H54 (cell line): ENCODE measurements around the gene ELOF1.
A peak's percentile ranks its signal among the peaks of the same experiment; 100 is the strongest.

ENCODE experiments used
- DNase-seq: peaks from one replicate; pipeline ENCODE4 v3.0.0; 2011; ENCODE audit warnings: low spot score, mixed read lengths; ENCODE audit not compliant: insufficient read length
- FAIRE-seq: peaks from 3 replicates; lab custom pipeline; 2011; peaks lifted over from hg19 to GRCh38; lab: Jason Lieb, UNC
- POLR2A ChIP-seq: IDR thresholded peaks from 2 replicates; pipeline ENCODE4 v1.6.1; 2011; ENCODE audit warnings: low read depth, mild to moderate bottlenecking, low read length

Gene ELOF1

DNA sequence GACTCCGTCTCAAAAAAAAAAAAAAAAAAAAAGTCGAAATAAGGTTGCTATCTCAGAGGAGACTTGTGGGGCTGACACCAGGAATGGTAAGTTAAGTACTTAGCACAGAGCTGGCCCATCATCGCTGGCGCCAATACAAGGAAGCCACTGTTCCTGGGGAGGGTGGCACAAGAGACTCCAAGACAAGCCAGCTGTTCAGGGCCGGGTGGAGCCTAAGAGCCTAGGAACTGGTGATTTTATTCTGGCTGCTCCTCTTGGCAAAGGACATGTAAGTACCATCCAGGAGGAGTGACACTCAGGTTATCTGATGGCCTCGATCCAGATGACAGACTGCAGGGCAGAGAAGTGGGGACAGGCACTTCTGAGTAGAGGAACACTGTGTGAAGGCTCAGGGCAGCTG, 3.8 kb downstream of the ELOF1 start:
- no peak for FAIRE-seq
- TF ChIP-seq POLR2A: no peak
- DNase-seq: no peak

DNA sequence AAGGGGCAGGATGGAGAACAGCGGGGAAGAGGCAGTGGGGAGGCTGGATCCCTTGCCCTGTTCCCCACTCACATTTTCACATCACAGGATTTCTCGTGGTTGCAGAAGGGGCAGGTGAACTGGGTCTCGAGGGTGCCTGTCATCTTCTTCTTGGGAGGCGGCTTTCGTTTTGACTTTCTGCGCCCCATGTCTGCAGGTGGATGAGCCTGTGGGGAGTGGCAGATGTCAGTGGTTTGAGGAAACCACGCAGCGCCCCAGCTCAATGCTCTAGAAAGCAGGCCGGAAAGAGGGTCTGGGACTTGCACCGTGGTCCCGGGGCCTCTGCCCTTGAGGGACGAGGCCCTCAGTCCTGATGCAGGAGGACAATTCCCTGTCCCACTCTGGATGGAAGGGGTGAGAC, 4.9 kb downstream of the ELOF1 start:
- TF ChIP-seq POLR2A: no peak
- FAIRE-seq: no peak
- no peak for DNase-seq

DNA sequence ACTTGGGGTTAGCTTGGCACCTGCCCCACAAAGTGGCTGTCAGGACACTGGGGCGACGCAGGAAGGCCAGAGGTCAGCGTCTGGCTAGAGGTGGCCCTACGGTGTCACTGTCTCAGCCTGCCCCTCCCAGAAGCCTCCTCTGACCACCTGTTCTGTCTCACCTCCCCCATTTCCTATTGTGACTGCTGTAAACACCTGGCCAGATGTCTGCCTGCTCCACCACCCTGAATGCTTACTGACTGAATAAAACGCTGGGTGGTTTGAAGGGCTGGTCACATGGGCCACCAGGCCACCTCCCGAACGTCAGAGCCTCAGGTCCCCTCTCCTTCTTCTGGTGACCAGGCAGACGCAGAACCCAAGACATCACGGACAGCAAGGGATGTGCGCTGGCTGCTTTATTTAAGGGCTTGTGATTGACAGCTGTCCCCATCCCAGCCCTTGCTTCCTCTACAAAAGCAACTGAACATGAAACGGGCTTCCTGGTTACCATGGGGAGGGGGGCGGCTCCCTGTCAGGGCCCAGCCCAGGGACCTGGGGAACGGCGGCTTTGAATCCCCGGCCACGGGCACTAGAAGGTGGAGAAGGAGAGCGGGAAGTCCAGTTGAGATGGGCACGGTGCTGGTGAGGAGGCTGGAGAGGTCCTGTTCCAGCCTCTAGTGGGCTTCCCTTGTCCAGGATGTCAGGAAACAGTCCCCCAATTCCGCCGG, 6.2 kb downstream of the ELOF1 start:
- FAIRE-seq (no peak), DNase-seq (no peak)
- TF ChIP-seq POLR2A: no peak

DNA sequence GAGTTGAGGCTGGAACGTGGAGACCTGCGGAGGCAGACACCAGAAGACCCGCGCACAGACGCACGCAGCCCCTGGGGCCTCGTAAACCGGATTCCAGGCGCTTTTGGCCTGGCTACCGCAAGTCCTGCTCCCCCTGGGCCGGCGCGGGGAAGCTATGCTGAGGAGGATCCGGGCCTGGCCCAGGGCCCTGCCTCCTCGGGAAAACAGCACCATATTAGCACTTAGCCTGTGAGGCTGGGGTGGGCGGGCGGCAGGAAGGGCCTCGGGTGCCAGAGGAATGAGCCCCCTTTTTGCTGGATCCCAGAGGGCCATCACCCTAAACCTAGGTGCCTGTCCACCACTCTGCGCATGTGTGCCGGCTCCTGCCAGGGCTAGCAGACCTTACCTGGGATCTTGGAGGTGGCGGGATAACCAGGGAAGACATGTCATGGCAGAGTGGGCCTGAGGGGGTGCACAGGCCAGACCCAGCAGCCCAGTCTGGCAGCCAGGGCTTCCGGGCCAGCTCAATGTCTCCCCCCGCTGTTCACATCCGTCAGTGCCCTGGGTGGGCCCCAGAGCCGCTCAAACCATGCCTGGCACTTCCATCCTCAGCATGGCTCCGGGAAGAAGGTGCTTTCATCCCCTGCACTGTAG, 7.3 kb downstream of the ELOF1 start:
- DNase-seq (no peak), FAIRE-seq (no peak)
- no peak for TF ChIP-seq POLR2A

DNA sequence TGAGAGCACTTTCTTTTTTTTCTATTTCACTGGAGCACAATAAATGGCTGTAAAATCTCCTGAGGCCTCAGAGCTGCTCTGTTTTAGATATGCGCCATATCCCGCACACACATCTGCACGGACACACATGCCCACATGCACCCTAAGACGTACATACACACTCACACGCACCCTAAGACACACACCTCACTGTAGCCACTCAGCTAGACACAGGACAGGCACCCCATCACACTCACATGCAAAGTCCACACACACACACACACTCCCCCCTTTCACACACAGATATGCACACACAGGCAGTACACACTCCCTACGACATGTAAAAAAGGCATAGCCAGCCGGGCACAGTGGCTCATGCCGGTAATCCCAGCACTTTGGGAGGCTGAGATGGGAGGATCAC, 8.8 kb downstream of the ELOF1 start:
- DNase-seq: no peak
- no peak for FAIRE-seq
- TF ChIP-seq POLR2A: no peak

DNA sequence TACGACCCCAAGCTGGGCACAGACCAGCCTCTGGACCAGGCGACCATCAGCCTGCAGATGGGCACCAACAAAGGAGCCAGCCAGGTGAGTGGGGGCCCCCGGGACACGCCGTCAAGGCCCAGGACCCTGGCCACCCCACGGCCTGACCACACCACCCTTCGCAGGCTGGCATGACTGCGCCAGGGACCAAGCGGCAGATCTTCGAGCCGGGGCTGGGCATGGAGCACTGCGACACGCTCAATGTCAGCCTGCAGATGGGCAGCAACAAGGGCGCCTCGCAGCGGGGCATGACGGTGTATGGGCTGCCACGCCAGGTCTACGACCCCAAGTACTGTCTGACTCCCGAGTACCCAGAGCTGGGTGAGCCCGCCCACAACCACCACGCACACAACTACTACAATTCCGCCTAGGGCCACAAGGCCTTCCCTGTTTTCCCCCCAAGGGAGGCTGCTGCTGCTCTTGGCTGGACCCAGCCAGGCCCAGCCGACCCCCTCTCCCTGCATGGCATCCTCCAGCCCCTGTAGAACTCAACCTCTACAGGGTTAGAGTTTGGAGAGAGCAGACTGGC, 9.6 kb downstream of the ELOF1 start:
- FAIRE-seq (no peak), DNase-seq (no peak)
- TF ChIP-seq POLR2A: no peak

DNA sequence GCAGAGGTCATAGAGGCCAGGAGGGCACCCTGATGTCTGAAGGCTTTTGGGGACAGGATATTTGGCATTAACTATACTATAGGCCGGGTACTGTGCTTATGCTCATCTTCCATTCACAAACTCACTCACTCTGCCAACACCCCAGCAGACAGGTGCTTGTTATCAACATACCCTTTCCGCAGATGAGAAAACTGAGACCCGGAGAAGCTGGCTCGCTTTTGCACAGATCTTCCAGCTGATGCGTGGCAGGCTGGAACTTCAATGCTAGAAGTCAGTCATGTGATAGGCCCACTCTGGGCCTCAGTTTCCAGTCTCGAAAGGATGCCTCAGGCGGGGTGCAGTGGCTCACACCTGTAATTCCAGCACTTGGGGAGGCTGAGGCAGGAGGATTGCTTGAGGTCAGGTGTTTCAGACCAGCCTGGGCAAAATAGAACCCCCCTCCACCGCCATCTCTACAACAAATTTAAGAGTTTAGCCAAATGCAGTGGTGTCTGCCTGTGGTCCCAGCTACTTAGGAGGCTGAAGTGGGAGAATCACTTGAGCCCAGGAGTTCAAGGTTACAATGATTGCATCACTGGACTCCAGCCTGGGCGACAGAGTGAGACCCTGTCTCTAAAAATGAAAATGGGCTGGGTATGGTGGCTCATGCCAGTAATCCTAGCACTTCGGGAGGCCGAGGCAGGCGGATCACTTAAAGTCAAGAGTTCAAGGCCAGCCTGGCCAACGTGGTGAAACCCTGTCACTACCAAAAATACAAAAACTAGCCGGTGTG, 10.9 kb downstream of the ELOF1 start:
- TF ChIP-seq POLR2A: no peak
- no peak for DNase-seq
- no peak for FAIRE-seq

DNA sequence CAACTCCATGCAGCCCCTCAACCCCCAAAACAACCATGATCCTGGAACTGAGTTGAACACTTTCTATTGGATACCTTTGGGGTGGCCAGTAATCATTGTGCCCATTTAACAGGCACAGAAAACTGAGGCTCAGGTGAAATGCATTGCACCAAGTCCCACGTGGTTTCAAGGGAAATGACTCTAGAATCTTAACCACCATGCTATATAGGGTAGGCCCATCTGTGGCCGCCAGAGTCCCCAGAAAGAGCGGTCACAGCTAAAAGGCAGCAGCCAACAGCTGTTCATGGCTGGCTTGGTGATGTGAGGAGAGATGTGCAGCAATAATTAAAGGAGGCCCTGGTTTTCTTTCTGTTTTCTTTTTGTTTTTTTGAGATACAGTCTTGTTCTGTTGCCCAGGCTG, 17.8 kb downstream of the ELOF1 start:
- DNase-seq: no peak
- TF ChIP-seq POLR2A: no peak
- no peak for FAIRE-seq

DNA sequence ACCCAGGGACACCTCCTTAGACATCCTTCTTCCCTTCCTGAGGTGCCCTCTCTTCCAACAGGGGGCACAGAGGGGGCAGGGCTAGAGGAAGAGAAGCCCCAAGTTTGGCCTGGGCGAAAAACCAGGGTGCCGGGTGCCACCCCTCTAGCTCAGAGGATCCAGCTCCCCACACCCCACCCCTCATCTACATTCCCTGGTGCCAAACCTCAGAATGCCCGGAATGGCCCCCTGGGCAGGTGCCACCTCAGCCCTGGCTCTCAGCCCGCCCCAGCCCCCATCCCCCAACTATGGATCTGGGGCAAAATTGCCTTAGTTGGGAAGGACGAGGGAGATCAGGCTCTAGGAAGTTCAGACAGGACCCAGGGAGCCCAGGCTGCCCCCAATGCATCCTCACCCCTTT, 18.4 kb downstream of the ELOF1 start:
- TF ChIP-seq POLR2A: no peak
- FAIRE-seq: no peak
- DNase-seq: peak; percentile 64

DNA sequence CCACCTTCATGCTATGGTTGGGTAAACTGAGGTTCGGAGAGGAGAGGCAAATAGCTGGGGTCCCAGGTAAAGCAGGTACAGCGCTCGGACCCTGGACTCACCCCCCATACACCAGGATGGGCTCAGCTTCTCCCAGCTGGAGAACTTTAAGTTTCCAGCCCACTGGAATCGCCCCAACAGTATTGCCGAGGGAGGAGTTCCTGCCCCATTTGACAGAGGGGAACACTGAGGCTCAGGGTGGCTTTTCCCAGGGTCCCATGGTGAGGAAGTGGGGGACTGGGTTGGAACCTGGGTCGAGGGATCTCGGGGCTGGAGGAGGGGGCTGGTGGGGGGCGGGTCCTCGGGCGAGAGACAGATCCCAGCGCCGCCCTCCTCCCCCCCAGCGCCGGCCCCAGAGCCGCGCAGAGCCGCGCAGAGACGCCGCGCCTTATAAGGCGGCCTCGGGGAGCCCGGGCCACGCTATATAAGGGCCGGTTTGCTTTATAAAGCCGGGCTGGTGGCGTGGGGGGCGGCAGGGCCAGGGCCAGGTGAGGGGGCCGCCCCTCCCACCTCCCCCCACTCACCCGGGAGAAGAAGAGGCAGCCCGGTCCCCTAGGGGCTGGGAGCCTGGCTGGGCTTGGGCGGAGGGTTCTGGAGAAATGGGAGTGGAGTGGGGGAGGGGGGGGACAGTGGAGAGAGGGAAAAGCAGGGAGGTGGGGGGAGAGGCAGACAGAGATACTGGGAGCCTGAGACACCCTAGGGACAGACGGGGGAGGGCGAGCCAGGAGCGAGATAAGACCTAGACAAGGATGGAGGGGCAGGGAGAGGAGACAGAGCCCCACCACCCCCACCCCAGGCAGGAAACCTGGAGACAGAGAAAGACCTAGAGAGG, 19.3 kb downstream of the ELOF1 start:
- no peak for TF ChIP-seq POLR2A
- no peak for DNase-seq
- no peak for FAIRE-seq

DNA sequence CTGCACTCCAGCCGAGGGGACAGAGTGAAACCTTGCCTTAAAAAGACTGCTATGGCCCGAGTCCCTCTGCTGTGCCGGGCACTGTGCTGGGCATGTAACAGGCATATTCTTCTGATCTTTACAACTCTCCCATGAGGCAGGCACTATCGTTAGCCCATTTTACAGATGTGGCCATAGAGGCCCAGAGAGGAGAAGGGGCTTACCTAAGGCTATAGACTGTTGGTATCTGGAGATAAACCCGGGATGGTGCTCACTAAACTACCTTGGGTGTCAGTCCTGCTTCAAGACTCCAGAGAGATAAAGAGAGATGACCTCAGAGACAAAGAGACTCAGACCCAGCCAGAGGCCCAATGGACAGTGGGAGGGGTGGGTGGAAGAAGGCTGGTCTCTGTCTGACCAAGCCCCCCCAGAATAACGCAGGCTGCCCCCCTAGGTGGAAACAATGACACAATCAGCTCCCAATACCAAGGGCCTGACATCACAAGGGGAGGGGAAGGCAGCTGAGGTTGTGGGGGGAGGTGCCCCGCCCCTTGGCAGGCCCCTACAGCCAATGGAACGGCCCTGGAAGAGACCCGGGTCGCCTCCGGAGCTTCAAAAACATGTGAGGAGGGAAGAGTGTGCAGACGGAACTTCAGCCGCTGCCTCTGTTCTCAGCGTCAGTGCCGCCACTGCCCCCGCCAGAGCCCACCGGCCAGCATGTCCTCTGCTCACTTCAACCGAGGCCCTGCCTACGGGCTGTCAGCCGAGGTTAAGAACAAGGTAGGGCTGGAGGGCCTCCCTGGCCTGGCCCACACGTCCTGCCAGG, 20.6 kb downstream of the ELOF1 start, which contains the start of gene CNN1:
Gene CNN1, plus strand, starts transcription at position 620 of the 805 bp plus-strand sequence. Its CDS starts 77 bp downstream, at position 697.
- FAIRE-seq (no peak), DNase-seq (no peak)
- no peak for TF ChIP-seq POLR2A

DNA sequence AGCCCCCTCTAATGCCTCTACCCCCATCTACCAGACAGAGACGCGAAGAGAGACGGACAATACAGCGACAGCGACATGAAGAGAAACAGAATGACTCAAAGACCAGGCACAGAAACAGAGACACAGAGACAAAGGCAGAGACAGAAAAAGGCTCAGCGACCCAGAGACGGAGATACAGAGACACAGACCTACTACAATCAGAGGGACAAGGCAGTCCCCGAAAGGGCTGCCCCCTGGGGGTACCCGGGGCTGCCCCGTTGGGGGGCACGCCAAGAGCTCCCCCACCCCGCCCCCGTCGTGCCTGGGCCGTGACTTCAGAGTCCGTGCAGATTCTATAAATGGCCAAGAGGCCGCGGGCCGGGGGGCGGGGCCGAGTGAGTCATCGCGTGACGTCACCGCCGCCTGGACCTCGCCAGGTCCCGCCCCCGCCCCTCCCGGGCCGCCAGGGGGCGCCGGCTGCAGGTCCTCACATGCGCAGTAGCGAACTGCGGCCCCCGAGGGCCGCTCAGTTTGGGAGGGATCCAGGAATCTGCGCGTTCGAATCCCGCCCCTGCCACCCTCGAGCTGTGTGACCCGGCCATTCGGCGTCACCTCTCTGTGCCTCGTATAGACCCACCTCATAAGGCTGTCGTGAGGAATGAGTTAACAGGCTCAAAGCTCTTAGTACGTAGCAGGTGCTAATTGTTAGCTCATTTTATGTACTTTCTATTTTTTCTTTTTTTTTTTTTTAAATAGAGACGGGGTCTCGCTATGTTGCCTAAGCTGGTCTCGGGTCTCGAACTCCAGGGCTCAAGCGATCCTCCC, 23.0 kb downstream of the ELOF1 start:
- no peak for TF ChIP-seq POLR2A
- FAIRE-seq (no peak), DNase-seq (peak; percentile 84)
